Measurements from ENCODE around the gene AKAP5. TPM values are rescaled to one million over a fixed set of nuclear protein-coding genes. Genes with fewer than 3 reads are reported as not detected.
"Not testable (repeated sequence)": the region's sequence is repeated elsewhere in the genome, so short reads cannot be mapped to it uniquely, and the experiment has no call there.

AKAP5 gene
- total RNA-seq, 1 donor from 2014 or later: 2.9 TPM

DNA sequence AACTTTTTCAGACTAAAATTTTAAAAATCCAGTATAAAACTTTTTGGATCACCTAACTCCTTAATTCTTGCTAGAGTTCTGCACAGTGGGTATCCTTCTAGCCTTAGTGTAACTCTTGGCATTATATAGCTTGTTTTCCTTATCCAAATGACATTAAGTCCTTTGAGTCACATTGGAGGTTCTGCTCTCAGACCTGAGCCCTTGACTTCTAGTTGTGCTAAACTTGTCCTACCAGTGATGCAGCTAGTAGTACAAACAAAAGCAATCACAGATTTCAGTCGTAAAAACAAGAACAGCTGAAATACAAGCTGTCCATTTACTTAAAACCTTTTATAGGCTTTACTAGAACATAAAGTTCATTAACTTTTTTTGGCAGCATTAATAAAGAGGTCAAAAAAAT lies 49.8 kb downstream of the AKAP5 start:
- no peaks in the 10 kb centered on the region for H3K27me3 ChIP-seq (ENCODE audit: insufficient read depth, low read length)

DNA sequence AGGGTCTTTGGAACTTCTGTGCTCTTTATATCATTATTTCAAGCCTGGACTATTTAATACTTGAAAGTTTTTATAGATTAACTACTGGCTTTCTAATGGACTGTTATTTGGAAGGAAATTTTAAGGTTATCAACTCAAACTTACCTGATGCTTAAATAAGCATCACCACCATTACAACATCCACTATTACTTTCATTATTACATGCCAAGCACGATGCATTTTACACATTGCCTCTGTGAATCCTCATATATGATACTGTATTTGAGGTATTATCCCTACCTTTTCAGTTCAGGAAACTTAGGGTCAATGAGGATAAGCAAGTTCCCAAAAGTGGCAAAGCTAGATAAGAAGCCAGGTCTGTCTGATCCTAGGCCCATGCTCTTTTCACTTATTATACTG lies 51.7 kb downstream of the AKAP5 start:
- no peak overlapping the region for H3K27ac Mint-ChIP-seq (ENCODE audit: unreplicated experiment)
- no peak for DNase-seq (ENCODE audit: low read depth)
- Histone ChIP-seq H3K4me3 (ENCODE audit: insufficient read depth, low read depth, low read length) (no peak overlapping the region), H3K4me2 (ENCODE audit: low read length) (no peak overlapping the region), H4K20me1 (ENCODE audit: insufficient read depth, low read length) (peaks cover 90% of the 10 kb centered on the region), H3K36me3 (ENCODE audit: insufficient read depth, low read length) (peaks cover 6% of the 10 kb centered on the region), H2AFZ (ENCODE audit: low read depth, low read length) (no peak overlapping the region), H3K27me3 (ENCODE audit: insufficient read depth, low read length) (no peaks in the 10 kb centered on the region), H3K9me3 (ENCODE audit: insufficient read depth, low read depth, low read length) (no peaks in the 10 kb centered on the region), H3K27ac (ENCODE audit: low read depth, low read length) (no peak overlapping the region), H3K9ac (ENCODE audit: low read length) (no peak overlapping the region), H3K4me1 (ENCODE audit: insufficient read depth, low read length) (no peaks in the 10 kb centered on the region), H3K79me2 (ENCODE audit: insufficient read depth, low read length) (peaks cover 98% of the 10 kb centered on the region)
- H3K4me1 Mint-ChIP-seq (ENCODE audit: low read depth, unreplicated experiment): peaks cover 7% of the 10 kb centered on the region
- TF ChIP-seq, protein P1, sequence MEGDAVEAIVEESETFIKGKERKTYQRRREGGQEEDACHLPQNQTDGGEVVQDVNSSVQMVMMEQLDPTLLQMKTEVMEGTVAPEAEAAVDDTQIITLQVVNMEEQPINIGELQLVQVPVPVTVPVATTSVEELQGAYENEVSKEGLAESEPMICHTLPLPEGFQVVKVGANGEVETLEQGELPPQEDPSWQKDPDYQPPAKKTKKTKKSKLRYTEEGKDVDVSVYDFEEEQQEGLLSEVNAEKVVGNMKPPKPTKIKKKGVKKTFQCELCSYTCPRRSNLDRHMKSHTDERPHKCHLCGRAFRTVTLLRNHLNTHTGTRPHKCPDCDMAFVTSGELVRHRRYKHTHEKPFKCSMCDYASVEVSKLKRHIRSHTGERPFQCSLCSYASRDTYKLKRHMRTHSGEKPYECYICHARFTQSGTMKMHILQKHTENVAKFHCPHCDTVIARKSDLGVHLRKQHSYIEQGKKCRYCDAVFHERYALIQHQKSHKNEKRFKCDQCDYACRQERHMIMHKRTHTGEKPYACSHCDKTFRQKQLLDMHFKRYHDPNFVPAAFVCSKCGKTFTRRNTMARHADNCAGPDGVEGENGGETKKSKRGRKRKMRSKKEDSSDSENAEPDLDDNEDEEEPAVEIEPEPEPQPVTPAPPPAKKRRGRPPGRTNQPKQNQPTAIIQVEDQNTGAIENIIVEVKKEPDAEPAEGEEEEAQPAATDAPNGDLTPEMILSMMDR (IDR thresholded peaks at IDR 0.05; ENCODE audit: insufficient read depth, low read depth, low read length): no peak
- no peak for TF ChIP-seq EZH2 (IDR thresholded peaks at IDR 0.05; ENCODE audit: insufficient read depth, low read length)
- FAIRE-seq: no peak
- H3K27me3 Mint-ChIP-seq (ENCODE audit: low read depth, unreplicated experiment): no peaks in the 10 kb centered on the region
- H3K4me3 Mint-ChIP-seq (ENCODE audit: unreplicated experiment): no peak overlapping the region
- H3K36me3 Mint-ChIP-seq (ENCODE audit: low read depth, unreplicated experiment): peaks cover 2% of the 10 kb centered on the region
- H3K9me3 Mint-ChIP-seq (ENCODE audit: unreplicated experiment): no peaks in the 10 kb centered on the region

More for the DNA sequence above, 49.8 kb downstream of the AKAP5 start:
- Mint-ChIP-seq H3K27ac (ENCODE audit: unreplicated experiment) (no peak overlapping the region), H3K9me3 (ENCODE audit: unreplicated experiment) (no peaks in the 10 kb centered on the region), H3K4me1 (ENCODE audit: low read depth, unreplicated experiment) (peaks cover 22% of the 10 kb centered on the region), H3K27me3 (ENCODE audit: low read depth, unreplicated experiment) (no peaks in the 10 kb centered on the region), H3K4me3 (ENCODE audit: unreplicated experiment) (no peak overlapping the region), H3K36me3 (ENCODE audit: low read depth, unreplicated experiment) (peaks cover 2% of the 10 kb centered on the region)
- Histone ChIP-seq H3K4me1 (ENCODE audit: insufficient read depth, low read length) (no peaks in the 10 kb centered on the region), H3K79me2 (ENCODE audit: insufficient read depth, low read length) (peaks cover 98% of the 10 kb centered on the region), H3K9me3 (ENCODE audit: insufficient read depth, low read depth, low read length) (no peaks in the 10 kb centered on the region), H3K27ac (ENCODE audit: low read depth, low read length) (no peak overlapping the region), H3K36me3 (ENCODE audit: insufficient read depth, low read length) (peaks cover 5% of the 10 kb centered on the region), H3K4me2 (ENCODE audit: low read length) (no peak overlapping the region), H4K20me1 (ENCODE audit: insufficient read depth, low read length) (peaks cover 89% of the 10 kb centered on the region), H2AFZ (ENCODE audit: low read depth, low read length) (no peak overlapping the region), H3K9ac (ENCODE audit: low read length) (no peak overlapping the region), H3K4me3 (ENCODE audit: insufficient read depth, low read depth, low read length) (no peak overlapping the region)
- FAIRE-seq (no peak), DNase-seq (ENCODE audit: low read depth) (no peak)
- TF ChIP-seq, protein P1 (IDR thresholded peaks at IDR 0.05; ENCODE audit: insufficient read depth, low read depth, low read length): no peak
- no peak for TF ChIP-seq EZH2 (IDR thresholded peaks at IDR 0.05; ENCODE audit: insufficient read depth, low read length)

DNA sequence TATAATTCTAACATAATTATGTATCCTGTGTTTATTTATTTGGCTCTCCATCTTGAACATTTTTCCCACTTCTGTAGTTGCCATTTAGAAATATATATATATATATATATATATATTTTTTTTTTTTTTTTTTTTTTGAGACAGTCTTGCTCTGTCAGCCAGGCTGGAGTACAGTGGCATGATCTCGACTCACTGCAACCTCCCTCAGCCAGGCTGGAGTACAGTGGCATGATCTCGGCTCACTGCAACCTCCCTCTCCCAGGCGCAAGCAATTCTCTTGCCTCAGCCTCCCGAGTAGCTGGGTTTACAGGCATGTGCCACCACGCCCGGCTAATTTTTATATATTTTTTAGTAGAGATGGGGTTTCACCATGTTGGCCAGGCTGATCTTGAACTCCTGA lies 52.4 kb downstream of the AKAP5 start:
- H3K4me2 ChIP-seq (ENCODE audit: low read length); H3K27ac Mint-ChIP-seq (ENCODE audit: unreplicated experiment); H3K36me3 Mint-ChIP-seq (ENCODE audit: low read depth, unreplicated experiment); H3K4me3 Mint-ChIP-seq (ENCODE audit: unreplicated experiment); H3K27me3 ChIP-seq (ENCODE audit: insufficient read depth, low read length); FAIRE-seq; H3K27ac ChIP-seq (ENCODE audit: low read depth, low read length); DNase-seq (ENCODE audit: low read depth); H3K4me1 ChIP-seq (ENCODE audit: insufficient read depth, low read length); H3K9me3 Mint-ChIP-seq (ENCODE audit: unreplicated experiment); H3K27me3 Mint-ChIP-seq (ENCODE audit: low read depth, unreplicated experiment); H3K9me3 ChIP-seq (ENCODE audit: insufficient read depth, low read depth, low read length); H2AFZ ChIP-seq (ENCODE audit: low read depth, low read length); H3K4me3 ChIP-seq (ENCODE audit: insufficient read depth, low read depth, low read length); H3K9ac ChIP-seq (ENCODE audit: low read length); H3K4me1 Mint-ChIP-seq (ENCODE audit: low read depth, unreplicated experiment): not testable (repeated sequence)
- peaks cover 90% of the 10 kb centered on the region for H4K20me1 ChIP-seq (ENCODE audit: insufficient read depth, low read length)
- H3K36me3 ChIP-seq (ENCODE audit: insufficient read depth, low read length): peaks cover 12% of the 10 kb centered on the region
- peaks cover 98% of the 10 kb centered on the region for H3K79me2 ChIP-seq (ENCODE audit: insufficient read depth, low read length)

All from astrocyte (in vitro differentiated cells and primary cell).